Peyer's patch (tissue), 4 donors: Measurements from ENCODE around the gene ADRA2C. TPM values are rescaled to one million over a fixed set of nuclear protein-coding genes. Genes with fewer than 3 reads are reported as not detected.
A peak's percentile ranks its signal among the peaks of the same experiment; 100 is the strongest.

Experiments used
- DNase-seq, 3 donors: peaks; one replicate each; pipeline ENCODE4 v3.0.0-alpha.2; 2017 to 2019
- H3K27ac ChIP-seq, 4 donors: fragments of 200-600 bp; sonication (generic); one replicate each; pipeline ENCODE4 v1.5.1; 2016 to 2019
- H3K27me3 ChIP-seq, 2 donors: fragments of 200-600 bp; sonication (generic); one replicate each; pipeline ENCODE4 v1.5.1; 2019
- H3K36me3 ChIP-seq, 3 donors: fragments of 200-600 bp; sonication (generic); one replicate each; pipeline ENCODE4 v1.5.1; 2016 to 2019
- H3K4me1 ChIP-seq, 4 donors: fragments of 200-600 bp; sonication (generic); one replicate each; pipeline ENCODE4 v1.5.1; 2016 to 2019
- H3K4me3 ChIP-seq, 4 donors: fragments of 200-600 bp; sonication (generic); 1 replicate in 3 of 4; 2 replicates in 1 of 4; pipeline ENCODE4 v1.5.1; 2016 to 2019; ENCODE audit warnings: mild to moderate bottlenecking in 1 of 4
- H3K9me3 ChIP-seq, 4 donors: fragments of 200-600 bp; sonication (generic); one replicate each; pipeline ENCODE4 v1.5.1; 2016 to 2019; ENCODE audit warnings: mild to moderate bottlenecking in 1 of 4
- CTCF ChIP-seq, 6 experiments: fragments of 450-650 bp in 4 of 6; fragments of 200-600 bp in 2 of 6; sonication (generic) in 1 of 6; IDR thresholded peaks; one replicate each; pipeline ENCODE4 v1.5.1; 2017 to 2019; ENCODE audit warnings: antibody characterized with exemption in 6 of 6, mild to moderate bottlenecking in 3 of 6, moderate library complexity in 1 of 6
- POLR2A ChIP-seq, 2 donors: fragments of 450-650 bp; IDR thresholded peaks; one replicate each; pipeline ENCODE4 v1.5.1; 2017; ENCODE audit warnings: antibody characterized with exemption in 2 of 2, mild to moderate bottlenecking in 2 of 2, moderate library complexity in 2 of 2
- total RNA-seq, 4 donors: library from RNA; depleted of rRNA; stranded (reverse); fragments of >200 nt; gene quantifications; one replicate each; pipeline ENCODE4 v1.1.0, GENCODE V29; 2016

ADRA2C gene
- total RNA-seq, 4 donors from 2014 or later = 0.76 to 5.0 (median 2.9) TPM

DNA sequence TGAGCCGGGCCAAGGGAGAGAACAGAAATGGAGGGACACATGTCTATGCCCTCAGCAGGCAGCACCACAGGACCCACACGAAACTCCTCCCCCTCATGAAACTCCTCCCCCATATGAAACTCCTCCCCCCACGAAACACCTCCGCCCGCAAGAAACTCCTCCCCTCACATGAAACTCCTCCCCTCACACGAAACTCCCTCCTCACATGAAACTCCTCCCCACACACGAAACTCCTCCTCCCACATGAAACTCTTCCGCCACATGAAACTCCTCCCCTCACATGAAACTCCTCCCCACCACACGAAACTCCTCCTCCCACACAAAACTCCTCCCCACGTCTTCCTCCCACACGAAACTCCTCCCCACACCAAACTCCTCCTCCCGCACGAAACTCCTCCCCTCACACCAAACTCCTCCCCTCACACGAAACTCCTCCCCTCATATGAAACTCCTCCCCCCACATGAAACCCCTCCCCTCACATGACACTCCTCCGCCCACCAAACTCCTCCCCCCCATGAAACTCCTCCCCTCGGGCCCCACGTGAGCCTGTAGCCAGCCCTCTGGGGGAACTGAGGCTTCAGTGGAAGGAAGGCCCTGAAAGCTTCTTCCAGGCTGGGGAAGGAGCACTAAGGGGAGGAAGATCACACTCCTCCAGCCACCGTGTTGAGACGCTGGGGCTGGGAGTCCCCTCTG lies 15.2 kb downstream of the ADRA2C start:
- Histone ChIP-seq H3K4me3 (no peak overlapping the region), H3K27ac (no peak overlapping the region), H3K4me1 (no peaks in the 10 kb centered on the region), H3K9me3 (peaks cover 0 to 7% (median 0%) of the 10 kb centered on the region in 4 donors), H3K36me3 (no peaks in the 10 kb centered on the region), H3K27me3 (no peaks in the 10 kb centered on the region)
- no peak for TF ChIP-seq CTCF (IDR thresholded peaks at IDR 0.05)
- no peak for TF ChIP-seq POLR2A (IDR thresholded peaks at IDR 0.05)
- no peak for DNase-seq

DNA sequence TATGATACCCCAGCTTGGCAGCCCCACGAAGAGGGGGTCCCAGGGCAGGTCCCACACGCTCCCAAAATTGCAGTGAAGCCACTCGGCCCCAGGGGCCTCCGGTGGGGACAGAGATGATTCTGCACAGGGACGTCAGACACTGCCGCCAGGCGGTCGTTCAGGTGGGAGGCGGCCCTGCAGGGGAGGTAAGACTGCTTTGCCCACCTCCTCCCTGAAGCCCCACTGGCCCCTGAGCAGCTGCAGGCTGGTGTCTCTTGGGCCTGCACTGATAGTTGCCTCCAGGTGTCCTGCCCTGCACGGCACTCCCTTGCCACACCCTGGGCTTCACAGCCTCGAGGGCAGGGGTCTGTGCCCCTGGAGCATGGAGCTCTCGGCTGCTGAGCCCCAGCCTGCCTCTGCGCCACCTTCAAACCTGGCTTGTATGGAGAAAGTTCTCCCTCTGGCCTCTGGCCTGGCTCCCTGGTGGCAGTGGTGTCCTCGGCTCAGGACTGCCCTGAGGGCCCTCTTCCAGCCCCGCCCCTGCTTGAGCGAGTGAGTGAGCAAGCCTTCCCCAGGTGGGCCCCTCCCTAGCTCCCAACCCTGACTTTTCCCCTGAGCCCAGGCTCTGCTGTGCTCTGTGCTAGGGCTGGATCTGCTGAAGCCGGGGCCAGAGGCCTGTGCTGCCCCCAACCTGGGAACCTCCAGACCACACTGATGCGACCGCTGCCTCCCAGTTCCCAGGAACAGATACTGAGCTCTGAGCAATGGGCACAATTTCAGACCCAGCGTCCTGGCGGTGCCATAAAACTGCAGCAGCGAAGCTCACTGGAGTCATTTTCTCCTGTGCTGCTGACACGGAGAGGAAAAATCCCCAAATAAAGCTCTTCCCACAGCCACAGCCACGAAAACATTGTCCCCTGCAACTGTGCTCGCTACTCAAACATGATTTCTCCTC lies 16.1 kb downstream of the ADRA2C start:
- no peak overlapping the region for H3K4me3 ChIP-seq
- no peak overlapping the region for H3K27ac ChIP-seq
- peaks cover 0 to 7% (median 0%) of the 10 kb centered on the region in 4 donors for H3K9me3 ChIP-seq
- DNase-seq = no peak
- H3K36me3 ChIP-seq = no peaks in the 10 kb centered on the region
- no peaks in the 10 kb centered on the region for H3K4me1 ChIP-seq
- no peaks in the 10 kb centered on the region for H3K27me3 ChIP-seq
- no peak for TF ChIP-seq POLR2A (IDR thresholded peaks at IDR 0.05)
- no peak for TF ChIP-seq CTCF (IDR thresholded peaks at IDR 0.05)

DNA sequence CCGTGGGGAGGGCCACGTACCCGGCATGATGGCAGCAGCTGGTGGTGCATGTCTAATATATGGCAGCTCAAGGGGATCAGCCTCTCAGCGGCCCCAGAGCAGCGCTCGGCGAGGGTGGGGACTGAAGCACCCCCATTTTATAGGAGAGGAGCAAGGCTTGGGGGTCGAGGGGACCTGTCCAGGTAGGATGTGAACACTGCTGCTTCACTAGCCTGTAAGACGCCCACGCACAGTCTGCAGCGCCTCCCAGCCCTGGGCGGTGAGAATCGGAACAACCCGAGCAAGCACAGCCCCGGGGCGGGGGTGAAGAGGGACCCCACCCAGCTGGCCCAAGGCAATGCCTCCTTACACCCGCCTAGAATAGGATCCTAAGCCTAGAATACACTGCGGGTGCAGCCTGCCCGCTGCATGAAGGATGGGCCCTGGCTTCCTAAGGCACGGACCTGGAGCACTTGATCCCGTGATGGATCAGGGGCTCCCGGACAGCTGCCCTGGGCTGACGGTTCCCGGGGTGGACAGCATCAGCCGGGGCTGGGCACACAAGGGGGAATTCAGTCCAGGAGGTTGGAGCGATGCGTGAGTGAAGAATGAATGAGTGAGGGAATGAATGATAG lies 17.6 kb downstream of the ADRA2C start:
- peak in 1 of 6 experiments; percentile 23 for TF ChIP-seq CTCF (IDR thresholded peaks at IDR 0.05)
- no peak for TF ChIP-seq POLR2A (IDR thresholded peaks at IDR 0.05)
- no peak overlapping the region for H3K27ac ChIP-seq
- no peaks in the 10 kb centered on the region for H3K4me1 ChIP-seq
- DNase-seq = no peak
- no peaks in the 10 kb centered on the region for H3K27me3 ChIP-seq
- H3K36me3 ChIP-seq = no peaks in the 10 kb centered on the region
- peaks cover 0 to 7% (median 0%) of the 10 kb centered on the region in 4 donors for H3K9me3 ChIP-seq
- H3K4me3 ChIP-seq = no peak overlapping the region

GRCh38 chr4:3784454-3785291 lies 18.5 kb downstream of the ADRA2C start:
- Histone ChIP-seq H3K4me1 (no peaks in the 10 kb centered on the region), H3K9me3 (peaks cover 0 to 7% (median 0%) of the 10 kb centered on the region in 4 donors), H3K36me3 (no peaks in the 10 kb centered on the region), H3K27ac (no peak overlapping the region), H3K4me3 (no peak overlapping the region), H3K27me3 (no peaks in the 10 kb centered on the region)
- DNase-seq = no peak
- TF ChIP-seq CTCF (IDR thresholded peaks at IDR 0.05) (no peak), POLR2A (IDR thresholded peaks at IDR 0.05) (no peak)

DNA sequence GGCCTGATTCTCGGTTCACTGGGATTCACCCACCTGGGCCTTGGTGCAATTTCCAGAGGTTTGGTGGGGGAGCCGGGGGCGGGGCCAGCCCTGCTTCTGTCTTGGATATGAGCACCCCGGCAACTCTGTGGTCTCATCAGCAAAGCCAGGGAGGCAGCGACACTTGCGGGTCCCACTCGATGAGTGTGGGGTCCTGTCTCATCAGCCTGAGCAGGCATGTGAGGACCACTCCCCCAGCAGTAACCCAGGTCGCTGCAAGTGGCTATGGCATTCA lies 19.0 kb downstream of the ADRA2C start:
- Histone ChIP-seq H3K4me3 (no peak overlapping the region), H3K9me3 (peaks cover 0 to 7% (median 0%) of the 10 kb centered on the region in 4 donors), H3K4me1 (no peaks in the 10 kb centered on the region), H3K27me3 (no peaks in the 10 kb centered on the region), H3K36me3 (no peaks in the 10 kb centered on the region), H3K27ac (no peak overlapping the region)
- DNase-seq = no peak
- TF ChIP-seq CTCF (IDR thresholded peaks at IDR 0.05) (no peak), POLR2A (IDR thresholded peaks at IDR 0.05) (no peak)
